ENCODE measurements around the gene BMP3.
A peak's percentile ranks its signal among the peaks of the same experiment; 100 is the strongest.
"Not testable (repeated sequence)": the region's sequence is repeated elsewhere in the genome, so short reads cannot be mapped to it uniquely, and the experiment has no call there.

BMP3 gene, protein sequence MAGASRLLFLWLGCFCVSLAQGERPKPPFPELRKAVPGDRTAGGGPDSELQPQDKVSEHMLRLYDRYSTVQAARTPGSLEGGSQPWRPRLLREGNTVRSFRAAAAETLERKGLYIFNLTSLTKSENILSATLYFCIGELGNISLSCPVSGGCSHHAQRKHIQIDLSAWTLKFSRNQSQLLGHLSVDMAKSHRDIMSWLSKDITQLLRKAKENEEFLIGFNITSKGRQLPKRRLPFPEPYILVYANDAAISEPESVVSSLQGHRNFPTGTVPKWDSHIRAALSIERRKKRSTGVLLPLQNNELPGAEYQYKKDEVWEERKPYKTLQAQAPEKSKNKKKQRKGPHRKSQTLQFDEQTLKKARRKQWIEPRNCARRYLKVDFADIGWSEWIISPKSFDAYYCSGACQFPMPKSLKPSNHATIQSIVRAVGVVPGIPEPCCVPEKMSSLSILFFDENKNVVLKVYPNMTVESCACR

DNA sequence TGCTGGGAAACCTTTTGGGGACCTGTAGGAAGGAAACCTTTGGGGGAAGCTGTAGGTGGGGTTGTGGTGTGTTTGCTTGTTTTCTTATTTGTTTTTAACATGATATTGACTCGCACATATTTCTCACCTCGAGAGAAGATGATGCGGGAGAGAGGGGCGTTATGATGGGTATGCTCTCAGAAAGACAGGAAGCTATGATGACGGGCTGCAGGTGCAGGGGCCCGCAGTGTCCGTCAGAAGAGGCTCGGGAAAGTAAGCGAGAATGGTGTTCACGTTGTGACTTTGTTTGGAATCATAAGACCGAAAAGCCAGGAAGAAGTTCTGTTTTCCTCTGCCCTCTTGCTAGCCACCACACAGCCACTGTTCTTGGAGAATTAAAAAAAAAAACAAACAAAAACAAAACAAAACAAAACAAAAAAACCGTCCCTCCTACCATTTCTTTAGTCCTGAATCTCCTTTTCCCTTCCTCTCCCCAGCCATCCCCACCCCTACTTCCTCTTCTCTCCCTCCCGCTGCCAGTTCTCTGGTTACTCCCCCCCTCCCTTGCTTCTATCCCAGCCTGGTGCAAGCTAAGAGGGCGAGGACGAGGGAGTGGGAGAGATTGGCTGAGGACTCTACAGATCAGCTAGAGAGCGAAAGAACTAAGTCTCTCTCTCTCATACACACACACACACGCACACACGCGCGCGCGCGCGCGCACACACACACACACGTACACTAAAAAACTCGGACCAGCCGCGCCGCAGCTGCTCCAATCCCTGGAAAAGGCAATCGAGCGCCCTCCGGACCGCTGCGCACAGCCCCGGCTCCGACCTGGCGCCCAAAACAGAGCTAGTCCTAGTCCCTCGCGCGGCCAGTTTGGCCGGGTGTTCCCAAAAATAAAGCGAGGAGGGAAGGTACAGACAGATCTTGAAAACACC is at the start of gene BMP3:
Gene BMP3, plus strand, starts transcription at position 648 of the 920 bp plus-strand sequence. CDS start 577 bp downstream, outside the sequence.
- no peak for DNase-seq

DNA sequence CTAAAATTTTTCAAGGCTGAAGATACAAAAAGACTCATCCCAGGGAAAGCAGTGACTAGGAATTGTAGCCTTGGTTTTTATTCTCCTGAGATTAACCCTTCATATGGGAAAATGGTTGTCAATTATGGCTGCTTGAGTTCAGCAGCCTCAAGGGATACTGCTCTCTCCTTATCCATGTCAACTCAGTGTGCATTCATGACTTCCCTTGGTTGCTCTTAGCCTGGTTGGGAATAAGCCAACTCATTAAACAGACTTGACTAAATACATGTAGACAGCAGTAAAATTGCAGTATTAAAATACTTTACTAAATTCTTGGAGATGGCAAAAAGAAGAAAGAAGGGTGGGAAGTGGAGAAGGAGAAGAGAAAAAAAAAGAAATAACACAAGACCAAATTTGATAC is 44.5 kb upstream of the BMP3 start:
- no peak for DNase-seq

DNA sequence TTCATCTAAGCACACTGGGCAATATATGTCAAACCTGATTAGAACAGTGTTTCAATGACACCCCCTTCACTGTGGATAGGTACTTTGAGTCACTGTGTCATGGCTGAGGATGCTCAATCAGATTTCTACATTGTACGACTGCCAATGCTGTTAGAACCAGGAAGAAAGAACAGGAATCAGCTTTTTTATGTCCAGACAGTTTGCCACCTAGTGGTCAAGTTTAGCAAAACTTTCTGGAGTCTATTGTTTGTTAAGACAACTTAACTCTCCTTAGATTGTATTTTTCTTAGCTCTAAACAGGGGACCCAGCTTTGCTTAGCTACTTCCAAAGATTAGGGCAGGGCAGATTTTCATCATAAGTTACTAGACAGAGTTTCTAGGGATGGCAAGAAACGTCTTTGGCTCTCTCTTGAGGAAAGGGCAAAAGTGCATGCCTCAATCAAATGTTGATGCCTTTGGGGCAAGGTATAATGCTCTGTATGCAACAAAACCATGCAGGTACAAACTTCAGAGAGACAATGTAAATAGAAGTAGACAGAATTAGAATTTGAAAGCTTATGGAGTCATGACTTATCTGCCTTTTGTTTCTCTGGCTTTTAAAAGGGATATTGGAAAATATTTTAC is 40.5 kb upstream of the BMP3 start:
- DNase-seq: peak; percentile 1

DNA sequence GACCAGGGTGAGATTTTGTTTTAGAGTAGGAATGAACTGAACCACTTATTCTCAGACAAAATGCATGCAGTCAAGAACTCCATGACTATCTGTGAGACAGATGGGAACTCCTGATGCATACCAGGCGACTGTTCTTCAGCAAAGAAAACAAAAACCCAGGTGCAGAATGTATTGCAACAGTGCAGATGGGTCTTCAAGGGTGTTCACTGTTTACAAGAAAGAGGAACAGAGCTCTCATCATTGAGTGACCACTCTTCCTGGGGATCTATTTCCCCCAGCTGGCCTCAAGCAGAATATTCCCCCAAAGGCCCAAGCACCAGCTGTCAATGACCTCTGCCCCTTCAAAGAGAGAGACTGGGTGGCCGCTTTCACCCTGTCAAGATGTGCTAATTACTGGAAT is 39.7 kb upstream of the BMP3 start:
- no peak for DNase-seq

DNA sequence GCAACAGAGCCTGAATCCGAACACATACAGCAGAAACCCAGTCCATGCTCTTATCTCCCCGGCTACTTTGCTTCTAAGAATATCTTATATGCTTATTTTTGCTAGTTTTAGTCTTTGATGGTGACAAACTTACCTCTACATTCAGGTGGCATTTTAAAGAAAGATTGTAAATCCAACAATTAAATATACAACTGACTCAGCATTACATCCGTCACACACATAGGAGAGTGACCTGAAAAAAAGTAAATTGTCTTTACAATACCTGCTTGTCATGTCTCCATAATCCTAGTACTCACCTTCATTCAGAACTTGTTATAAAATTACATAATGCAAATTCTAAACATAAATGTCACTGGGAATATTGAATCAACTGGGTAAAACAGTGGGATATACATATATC is 30.6 kb upstream of the BMP3 start:
- DNase-seq: no peak

DNA sequence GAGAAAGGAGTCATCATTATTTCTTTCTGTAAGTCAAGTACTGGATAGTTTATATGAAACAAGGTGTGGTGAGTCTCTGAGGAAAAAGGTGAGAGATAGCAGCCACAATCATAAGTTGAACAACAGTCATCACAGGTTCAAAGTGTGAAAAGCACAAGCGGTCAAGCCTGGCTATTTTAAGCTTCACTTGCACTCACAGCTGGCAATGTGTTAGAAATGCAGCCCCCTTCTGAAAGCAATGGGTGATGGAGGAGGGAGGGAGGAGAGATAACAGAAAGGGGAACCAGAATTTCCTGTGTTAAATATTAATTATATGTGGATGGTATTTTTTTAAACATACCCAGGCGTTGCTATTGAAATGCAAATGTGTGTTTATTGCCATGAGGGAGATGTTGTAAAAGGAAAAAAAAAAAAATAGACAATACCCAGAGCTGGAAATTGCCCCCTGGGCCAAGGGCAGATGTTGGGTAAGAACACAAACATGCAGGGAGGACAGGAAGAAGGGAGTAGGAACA is 26.9 kb upstream of the BMP3 start:
- DNase-seq: no peak

DNA sequence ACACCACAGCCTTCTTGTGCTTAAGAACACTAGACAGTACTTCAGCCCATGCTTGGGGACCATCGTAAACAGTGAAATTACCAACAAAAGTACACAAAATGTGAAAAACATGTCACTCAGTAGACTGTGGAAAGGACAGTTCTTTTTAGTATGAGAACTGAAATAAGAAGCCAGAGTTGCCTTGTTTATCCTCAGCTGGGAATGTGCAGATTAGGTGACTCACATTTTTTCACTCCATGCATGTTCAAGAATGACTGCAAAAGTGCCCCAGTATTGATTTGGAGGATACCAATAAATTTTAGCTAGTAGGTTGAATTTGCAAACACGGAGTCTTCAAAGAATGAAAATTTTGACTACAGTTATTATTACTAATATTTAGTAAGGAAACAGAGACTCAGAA is 23.1 kb upstream of the BMP3 start:
- DNase-seq: no peak

DNA sequence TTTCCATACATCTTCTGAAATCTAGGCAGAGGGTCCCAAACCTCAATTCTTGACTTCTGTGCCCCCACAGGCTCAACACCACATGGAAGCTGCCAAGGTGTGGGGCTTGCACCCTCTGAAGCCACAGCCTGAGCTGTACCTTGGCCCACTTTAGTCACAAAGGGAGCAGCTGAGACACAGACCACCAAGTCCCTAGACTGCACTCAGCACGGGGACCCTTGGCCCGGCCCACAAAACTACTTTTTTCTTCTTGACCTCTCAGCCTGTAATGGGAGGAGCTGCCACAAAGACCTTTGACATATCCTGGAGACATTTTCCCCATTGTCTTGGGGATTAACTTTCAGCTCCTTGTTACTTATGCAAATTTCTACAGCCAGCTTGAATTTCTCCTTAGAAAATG is 13.9 kb upstream of the BMP3 start:
- not testable (repeated sequence) for DNase-seq

DNA sequence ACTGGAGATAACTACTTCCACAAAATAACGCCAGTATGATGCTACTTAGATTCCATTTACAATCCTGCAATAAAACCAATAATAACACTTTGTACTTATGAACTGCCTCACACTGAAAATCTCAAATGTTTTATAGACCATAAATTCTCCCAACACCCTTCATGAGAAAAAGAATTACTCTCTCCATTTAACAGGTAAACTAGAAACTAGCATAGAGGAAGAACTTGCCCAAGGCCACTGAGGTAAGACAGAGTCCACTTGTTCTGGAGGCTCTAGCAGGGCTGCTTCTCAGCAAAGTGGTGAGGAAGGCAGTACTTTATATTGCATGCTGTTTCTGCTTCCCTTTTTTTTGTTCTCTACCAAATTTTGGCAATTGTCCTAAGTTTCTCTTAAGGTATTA is 11.5 kb upstream of the BMP3 start:
- no peak for DNase-seq

DNA sequence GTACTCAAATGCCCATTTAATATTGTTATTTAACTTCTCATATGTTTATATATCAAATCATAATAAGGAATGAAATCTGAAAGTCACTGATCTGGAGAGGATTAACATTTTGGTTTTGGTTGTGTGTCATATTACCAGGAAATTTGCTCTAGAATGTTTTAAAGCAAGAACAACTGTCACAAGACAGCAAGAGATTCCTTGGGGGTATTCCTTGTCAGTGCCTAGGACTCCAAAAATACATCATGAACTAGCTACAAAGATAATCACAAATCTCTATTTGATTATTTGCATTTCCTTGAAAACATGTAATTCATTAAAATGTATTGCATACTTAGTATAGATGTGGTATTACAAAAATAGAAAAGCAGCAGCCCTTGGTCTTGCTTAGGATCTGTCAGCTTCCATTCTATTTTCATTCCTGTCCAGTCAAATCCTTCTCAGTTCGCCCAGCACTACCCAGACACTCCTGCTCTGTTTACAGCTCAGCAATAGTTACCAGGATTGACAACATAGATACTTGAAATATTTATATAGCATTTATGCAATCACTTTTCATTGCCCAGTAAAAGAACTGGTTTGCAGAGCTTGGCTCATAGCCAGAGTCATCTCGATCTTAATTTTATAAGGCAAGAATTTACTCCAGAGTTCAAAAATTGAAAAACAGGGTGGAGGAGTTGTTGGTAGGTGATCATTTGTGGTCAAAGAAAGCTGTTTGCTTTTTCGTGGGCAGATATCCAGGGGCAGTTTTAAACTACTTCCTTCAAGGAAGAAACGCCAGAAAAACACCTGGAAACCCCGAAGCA is 9.2 kb upstream of the BMP3 start:
- DNase-seq: no peak

DNA sequence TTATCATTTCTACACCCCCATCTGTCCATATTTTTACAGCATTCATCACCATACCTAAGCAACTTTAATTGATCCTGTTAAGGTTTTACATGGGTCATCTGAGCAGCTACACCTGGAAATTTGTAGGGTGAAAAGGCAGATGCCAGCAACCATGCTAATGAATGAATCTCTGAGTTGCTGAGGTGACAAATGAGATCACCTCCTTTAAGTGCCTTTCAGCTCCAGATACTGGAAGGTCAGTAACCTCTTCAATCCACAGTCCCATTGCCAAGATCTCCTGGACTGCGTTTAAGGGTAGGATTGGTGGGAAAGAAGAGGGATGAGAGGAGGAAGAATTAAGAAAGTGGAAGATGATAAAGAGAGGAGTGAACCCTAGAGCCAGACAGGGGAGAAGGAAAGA is 8.5 kb upstream of the BMP3 start:
- DNase-seq: no peak

DNA sequence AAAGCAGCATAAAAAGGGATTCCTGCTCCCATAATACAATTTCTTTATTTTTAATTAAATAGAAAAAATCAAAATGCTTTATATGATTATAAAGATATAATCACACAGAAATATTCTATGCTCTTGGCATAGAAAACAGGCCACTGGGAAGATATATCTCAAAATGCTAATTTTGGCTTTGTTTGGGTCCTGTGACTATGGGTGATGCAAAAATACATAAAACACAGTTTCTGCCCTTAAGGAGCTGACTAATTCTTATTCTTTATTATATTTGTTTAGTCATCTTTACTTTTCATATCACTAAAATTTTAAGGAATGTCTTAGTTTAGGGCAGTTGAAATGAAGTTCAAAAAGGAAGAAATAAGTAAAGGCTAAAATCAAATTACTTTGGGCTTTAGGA is 7.0 kb upstream of the BMP3 start:
- no peak for DNase-seq

DNA sequence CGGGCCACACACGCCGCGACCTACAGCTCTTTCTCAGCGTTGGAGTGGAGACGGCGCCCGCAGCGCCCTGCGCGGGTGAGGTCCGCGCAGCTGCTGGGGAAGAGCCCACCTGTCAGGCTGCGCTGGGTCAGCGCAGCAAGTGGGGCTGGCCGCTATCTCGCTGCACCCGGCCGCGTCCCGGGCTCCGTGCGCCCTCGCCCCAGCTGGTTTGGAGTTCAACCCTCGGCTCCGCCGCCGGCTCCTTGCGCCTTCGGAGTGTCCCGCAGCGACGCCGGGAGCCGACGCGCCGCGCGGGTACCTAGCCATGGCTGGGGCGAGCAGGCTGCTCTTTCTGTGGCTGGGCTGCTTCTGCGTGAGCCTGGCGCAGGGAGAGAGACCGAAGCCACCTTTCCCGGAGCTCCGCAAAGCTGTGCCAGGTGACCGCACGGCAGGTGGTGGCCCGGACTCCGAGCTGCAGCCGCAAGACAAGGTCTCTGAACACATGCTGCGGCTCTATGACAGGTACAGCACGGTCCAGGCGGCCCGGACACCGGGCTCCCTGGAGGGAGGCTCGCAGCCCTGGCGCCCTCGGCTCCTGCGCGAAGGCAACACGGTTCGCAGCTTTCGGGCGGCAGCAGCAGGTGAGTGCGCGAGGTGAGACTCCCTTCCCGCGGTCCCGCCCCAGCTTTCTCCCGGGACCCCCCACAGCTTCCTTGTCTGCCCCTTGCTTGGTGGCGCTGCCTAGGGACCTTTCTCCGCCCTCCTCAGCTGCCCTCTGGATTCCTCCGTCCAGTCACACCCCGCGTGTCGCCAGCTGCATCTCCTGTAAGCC is 678 bp downstream of the BMP3 start:
- DNase-seq: no peak

DNA sequence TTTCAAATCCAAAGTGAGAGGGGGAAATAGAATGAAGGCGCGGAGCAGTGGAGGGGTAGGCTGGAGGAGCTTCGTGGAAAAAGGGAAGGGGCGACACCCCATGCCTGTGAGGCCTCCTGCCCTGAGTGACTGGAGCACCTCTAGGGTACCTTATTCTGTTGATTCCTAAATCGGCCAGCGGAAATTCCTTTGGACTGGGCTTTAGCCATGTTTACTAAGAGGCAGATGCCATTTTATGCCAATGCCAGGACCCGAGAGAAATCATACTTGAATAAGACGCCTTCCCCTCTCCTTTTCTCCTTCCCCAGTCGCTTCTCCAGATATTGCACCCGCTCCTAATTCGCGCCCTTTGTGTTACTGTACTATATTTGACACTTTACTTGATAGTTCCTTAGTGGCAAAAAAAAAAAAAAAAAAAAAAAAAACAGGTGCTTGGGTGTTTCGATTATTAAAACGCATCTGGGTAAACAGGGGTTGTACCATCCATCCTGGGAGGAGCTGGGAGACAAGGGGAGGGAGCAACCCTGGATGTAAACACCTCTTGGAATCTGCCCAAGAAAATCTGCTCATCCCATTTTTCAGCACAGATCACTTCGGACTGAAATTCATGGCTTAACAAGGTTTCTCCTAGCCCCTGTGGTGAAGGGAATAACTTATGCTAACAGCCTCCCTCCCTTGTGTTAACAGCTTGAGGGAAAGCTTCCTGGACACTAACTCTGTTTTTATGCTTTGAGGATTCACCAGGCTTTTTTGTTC is 1.5 kb downstream of the BMP3 start:
- DNase-seq: no peak

DNA sequence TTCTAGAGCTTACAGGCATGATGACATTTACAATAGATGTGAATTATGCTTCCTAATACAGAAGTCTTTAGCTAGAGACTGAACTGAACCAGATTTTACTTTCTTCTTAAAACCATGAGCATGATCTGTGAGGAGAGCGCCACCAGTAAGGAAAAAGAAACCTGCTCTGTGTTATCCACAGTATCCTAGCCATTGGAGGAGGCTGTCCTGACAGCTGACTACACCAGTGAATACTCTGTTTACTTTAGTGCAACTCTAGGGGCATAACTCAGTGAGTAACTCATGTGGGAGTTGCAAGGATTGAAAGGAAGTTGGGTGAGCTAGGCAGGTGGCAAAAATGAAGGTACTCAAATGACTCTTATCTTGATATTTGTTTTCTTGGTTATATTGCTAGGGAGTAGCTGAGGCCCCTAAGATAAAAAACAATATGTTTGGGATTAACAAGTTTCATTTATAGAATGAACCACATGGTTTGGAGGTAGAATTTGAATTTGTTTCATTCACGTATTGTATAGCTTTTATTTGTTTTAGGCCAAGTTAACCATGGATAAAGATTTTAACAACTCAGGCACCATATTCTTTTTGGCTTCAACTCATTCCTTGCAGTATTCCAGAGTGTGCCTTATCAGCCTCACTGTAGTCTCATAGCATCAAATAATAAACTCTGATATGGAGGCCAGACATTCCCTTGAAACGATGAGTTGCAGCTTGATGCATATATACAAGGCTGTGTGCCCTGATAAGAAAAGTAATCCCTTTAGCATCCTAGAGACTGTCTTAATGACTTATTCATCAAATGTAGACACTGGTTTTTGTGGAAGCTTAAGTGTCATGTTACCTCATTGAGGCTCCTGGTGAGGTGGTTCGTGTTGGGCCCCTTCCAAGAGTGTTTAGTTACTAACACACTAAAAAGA is 2.5 kb downstream of the BMP3 start:
- no peak for DNase-seq

DNA sequence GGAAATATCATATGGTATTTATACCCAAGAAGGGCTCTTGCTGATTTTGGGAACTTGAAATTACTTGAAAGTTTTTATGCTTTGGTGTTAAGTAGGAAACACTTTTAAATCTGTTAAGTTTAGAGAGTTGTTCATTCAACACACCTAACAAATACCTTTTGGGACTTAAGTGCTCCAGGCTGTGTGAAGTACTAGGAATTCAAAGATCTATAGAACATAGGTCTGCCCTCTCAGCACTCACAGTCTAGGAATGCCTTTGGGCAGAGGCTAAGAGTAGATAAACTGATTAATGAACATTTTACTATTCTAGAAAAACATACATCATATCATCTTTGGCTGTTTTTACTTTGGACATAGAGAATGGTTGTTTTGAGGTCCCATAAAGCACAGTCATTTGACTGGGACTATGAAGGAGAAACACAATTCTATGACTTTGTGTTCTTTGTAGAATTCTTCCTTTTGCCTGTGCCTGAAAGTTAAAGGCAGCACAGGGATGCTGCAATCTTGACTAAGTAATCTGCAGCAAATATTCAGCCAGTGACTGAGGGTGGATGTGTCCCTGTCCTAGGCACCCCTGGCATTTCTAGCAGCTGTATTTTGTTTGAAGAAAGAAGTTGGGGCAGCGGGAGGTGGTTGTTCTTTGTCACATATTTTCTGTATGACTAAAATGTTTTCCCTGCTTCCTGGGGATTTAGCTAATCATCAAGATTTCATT is 8.3 kb downstream of the BMP3 start:
- DNase-seq: no peak

DNA sequence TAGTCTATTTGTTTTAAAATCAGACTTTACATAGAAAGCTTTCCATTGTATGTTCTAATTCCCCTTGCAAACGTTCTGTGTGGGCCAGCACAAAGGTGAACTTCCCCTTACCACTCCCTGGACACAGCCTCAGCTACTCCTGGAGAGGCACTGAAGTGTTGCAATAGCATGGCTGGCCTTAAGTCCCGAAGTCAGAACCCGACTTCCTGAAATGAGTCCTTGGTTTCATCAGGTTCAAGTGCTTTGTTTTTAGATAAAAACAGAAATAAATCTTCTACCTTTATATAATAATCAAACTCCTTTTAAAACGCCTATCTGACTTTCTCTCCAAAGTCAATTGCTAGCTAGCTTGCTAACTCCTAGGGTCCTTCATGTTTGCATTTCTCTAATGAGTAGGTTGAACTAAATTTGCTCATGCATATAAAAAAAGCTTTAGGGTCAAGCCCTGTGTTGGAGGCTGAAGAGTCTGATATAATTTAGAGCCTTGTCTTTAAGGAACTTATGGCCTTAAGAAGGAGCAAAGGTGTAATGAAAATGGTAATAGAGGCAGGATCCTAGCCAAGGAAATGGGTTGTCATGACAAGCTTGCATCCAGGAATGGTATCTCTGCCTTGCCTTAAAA is 9.0 kb downstream of the BMP3 start:
- no peak for DNase-seq

DNA sequence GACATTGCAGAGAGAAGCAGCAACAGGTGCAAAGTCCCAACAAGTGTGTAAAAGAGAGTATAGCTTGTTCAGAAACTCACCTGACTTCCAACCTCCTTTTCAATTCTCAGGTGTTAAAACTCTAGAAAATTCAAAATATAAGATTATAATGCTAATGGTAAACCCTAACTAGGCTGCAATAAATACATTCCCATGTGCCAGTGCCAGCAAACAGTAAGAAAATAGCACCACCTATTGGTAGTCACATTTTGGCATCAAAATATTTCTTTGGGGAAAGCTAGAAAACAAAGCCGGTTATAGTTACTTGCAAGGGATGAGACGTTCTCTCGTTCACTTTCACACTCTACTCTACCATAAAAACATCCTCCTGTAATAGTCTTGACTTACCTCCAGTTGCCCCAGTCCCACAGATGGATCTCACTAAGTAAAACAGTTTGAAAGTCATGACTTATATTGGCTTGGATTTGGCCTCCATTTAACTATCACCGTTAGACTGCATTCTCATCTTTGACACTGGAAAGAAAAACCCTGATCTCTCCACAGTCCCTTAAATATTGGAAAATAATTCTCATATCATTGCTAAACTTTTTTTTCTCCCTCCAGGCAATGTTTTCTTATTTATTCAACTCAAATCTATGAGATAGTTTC is 9.6 kb downstream of the BMP3 start:
- peak; percentile 13 for DNase-seq

Data from NCI-H1092 (cell line).